ENCODE results near the gene MRPS9.

Gene MRPS9

DNA sequence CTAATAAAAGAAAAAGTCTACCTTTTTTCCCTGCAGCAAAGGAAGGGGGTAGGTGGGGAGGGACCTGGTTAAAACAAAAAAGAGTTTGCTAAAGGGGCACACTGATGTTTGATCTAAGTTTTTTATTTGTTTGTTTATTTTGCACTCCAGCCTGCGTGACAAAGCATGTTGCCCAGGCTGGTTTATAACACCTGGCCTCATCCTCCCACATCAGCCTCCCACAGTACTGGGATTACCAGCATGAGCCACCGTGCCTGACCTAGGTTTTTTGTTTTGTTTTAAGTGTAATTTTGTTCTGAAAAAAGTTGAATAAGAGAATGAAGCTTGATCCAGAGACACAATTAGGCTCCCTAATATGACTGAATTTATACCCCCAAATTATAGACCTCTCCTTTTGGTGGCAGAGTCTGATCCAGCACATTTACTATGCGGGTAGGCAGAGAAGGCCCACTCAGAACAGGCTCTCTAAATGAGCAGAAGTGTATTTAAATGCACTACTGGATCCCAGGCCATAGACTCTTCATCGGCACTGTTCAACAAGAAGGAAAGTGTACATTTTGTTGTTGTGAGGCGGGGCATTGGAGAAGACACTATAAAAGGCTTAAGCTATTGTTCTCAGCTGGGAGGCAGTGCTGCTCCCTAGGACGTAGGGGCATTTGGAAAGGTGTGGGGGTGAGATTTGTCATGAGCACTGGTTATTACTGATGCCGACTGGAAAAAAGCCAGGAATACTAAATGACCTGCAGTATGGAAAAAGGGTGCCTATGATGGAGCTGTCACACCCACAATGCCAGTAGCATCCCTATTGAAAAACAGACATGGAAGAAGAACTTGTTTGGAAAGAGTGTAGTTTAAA, 32.4 kb downstream of the MRPS9 start:
- H3K4me1 Mint-ChIP-seq: peaks cover 32% of the 10 kb centered on the region

DNA sequence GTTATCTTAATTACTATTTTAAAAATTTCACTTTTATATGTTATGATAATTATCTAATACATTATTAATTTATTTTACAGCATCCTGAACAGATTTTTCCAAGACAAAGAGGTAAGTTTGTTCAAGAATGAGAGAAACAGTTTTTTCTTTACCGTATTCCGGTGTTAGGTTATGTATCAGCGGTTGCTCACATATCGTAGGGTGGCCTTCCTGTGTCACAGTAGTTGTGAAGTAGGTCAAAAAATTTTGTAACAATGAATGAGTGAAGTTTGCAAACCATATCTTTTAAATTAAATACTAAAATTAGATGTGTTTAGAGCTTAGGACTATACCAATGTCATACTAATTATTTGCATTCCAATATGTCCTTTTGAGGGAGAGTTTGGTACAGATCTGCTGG, 33.5 kb downstream of the MRPS9 start:
- Mint-ChIP-seq H3K4me3 (no peak overlapping the region), H3K27me3 (no peaks in the 10 kb centered on the region), H3K4me1 (peaks cover 22% of the 10 kb centered on the region), H3K36me3 (peaks cover 19% of the 10 kb centered on the region), H3K27ac (no peak overlapping the region), H3K9me3 (no peaks in the 10 kb centered on the region)

More for the DNA sequence above, 32.4 kb downstream of the MRPS9 start:
- peak overlapping the region; percentile 31 for H3K27ac Mint-ChIP-seq
- no peaks in the 10 kb centered on the region for H3K9me3 Mint-ChIP-seq
- H3K36me3 Mint-ChIP-seq: peaks cover 24% of the 10 kb centered on the region
- H3K27me3 Mint-ChIP-seq: no peaks in the 10 kb centered on the region
- no peak overlapping the region for H3K4me3 Mint-ChIP-seq

DNA sequence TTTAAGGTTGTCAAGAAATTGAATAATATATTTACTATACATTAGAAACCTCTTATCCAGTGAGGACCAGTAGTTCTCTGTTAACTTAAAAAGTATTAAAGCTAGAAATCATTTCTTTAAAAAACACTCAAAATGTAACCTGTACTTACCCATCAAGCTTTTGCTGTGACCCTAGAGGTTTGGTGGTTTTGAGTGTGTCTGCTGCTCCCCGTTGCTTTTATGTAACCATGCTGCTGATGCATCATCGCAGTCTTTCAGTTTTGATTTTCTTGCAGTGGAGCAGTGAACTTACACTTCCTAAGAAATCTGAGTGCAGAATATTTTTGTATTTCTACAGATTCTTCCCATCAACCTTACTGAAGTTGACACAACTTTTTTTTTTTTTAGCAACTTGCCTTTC, 34.2 kb downstream of the MRPS9 start:
- H3K36me3 Mint-ChIP-seq: peaks cover 17% of the 10 kb centered on the region
- no peaks in the 10 kb centered on the region for H3K27me3 Mint-ChIP-seq
- no peak overlapping the region for H3K27ac Mint-ChIP-seq
- H3K4me1 Mint-ChIP-seq: peaks cover 20% of the 10 kb centered on the region
- H3K9me3 Mint-ChIP-seq: no peaks in the 10 kb centered on the region
- no peak overlapping the region for H3K4me3 Mint-ChIP-seq

DNA sequence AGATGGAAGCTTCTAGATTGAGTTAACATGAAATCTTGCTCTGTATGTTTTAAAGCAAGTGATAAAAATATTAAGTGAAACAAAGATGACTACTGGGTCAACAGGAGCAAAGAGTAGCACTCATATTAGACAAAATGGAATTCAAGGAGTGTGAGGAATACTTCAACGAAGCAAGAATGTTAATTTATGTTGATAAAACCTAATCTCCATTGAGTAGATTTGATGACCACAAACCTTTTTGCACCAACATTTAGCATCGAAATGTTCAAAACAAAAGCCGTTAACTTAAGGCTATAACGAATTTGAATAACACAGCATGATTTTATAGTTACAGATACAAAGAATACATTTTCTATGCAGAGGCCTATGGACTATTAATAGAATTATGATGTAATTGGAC, 35.7 kb downstream of the MRPS9 start:
- peaks cover 15% of the 10 kb centered on the region for H3K4me1 Mint-ChIP-seq
- no peaks in the 10 kb centered on the region for H3K27me3 Mint-ChIP-seq
- no peak overlapping the region for H3K4me3 Mint-ChIP-seq
- peaks cover 21% of the 10 kb centered on the region for H3K36me3 Mint-ChIP-seq
- no peak overlapping the region for H3K27ac Mint-ChIP-seq
- no peaks in the 10 kb centered on the region for H3K9me3 Mint-ChIP-seq

DNA sequence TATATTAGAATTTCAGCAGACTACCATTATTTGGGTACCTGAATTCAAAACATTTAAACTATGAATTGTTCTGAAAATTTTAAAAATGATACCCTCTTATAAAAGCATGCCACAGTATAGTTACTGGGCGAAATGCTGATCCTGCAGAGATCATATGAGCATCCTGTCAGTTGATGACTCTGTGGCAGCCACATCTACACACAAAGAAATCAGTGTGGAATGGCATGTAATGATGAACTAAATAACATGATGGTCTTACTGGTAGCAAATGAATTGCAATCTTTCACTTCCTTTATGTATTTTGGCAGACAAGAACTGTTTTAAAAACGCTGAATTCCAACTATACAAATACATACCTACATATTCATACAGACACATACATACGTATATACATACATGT, 38.3 kb downstream of the MRPS9 start:
- H3K4me3 Mint-ChIP-seq: no peak overlapping the region
- H3K27me3 Mint-ChIP-seq: no peaks in the 10 kb centered on the region
- no peak overlapping the region for H3K27ac Mint-ChIP-seq
- peaks cover 4% of the 10 kb centered on the region for H3K4me1 Mint-ChIP-seq
- no peaks in the 10 kb centered on the region for H3K9me3 Mint-ChIP-seq
- peaks cover 26% of the 10 kb centered on the region for H3K36me3 Mint-ChIP-seq

DNA sequence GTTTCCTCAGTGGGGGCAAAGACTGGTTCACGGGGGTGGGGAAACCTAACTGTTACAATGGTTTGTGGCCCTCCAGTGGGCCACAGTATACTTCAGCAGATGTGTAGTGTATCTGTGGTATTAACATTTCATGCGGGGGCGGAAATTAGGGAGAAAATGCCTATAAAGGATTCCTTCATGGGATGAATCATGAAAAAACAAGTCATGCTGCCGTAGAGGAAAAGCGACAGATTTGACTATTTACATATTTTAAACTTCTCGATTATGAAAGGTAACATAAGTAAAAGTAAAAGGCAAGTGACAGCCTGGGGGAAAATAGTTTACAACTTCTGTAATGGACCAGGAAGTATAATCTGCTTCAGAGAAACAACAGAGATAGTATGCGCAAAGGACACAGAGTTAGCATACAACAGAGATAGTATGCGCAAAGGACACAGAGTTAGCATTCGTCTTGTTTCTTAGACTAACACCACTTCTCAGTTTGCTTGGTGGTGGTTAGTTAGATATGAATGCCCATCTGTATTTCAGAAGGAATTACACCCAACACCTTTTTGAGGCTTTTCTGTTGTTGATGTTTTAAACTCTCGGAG, 41.1 kb downstream of the MRPS9 start:
- H3K27ac Mint-ChIP-seq: peak overlapping the region; percentile 41
- H3K27me3 Mint-ChIP-seq: no peaks in the 10 kb centered on the region
- no peak overlapping the region for H3K4me3 Mint-ChIP-seq
- no peaks in the 10 kb centered on the region for H3K4me1 Mint-ChIP-seq
- peaks cover 24% of the 10 kb centered on the region for H3K36me3 Mint-ChIP-seq
- no peaks in the 10 kb centered on the region for H3K9me3 Mint-ChIP-seq

DNA sequence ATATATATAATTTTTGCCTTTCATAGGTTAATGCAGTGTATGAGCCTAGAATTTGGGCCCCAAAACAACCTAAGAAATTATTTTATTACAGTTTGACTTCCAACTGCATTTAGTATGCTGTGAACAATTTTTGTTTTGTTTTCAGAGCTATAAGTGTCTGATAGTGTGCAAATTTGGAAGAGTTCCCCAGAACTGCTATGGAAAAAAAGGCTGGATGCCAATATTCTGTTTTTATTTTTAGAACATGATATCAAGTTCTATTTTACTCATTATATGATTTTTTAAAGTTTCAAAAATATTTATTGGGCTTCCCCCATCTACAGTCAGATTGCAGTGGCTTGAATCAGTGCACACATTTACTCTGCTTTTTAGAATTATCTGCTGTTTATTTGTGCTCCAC, 42.6 kb downstream of the MRPS9 start:
- Mint-ChIP-seq H3K9me3 (no peaks in the 10 kb centered on the region), H3K36me3 (peaks cover 17% of the 10 kb centered on the region), H3K4me3 (no peak overlapping the region), H3K27ac (no peak overlapping the region), H3K4me1 (peaks cover 6% of the 10 kb centered on the region), H3K27me3 (no peaks in the 10 kb centered on the region)

DNA sequence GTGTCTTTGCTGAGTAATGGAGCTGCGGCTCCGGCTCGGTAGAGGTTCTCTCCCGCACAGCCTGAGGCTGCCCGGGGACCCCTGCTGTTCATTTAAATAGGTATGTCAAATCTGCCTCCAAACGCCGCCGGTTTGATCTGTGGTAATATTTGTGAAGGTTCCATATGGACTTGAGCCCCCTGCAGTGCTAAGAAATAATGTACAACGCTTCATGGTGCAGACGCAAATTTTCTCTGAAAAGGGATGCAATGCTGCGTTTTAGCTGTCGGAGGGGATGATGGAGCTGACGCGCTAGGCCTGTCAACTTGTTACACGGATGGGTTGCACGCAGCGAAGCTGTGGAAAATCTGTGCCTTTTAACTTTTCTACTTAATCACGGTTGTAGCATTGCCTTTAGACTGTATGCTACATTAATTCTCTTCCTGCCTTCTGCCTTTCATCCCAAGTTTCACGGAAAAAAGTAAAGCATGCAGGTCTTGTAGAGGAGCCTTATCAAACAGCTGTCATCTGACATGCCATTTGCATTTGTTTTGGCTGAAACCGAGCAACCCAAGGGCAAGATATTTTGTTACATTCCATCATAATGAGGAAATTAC, 43.2 kb downstream of the MRPS9 start:
- H3K4me3 Mint-ChIP-seq: no peak overlapping the region
- H3K9me3 Mint-ChIP-seq: no peaks in the 10 kb centered on the region
- H3K27me3 Mint-ChIP-seq: no peaks in the 10 kb centered on the region
- peaks cover 17% of the 10 kb centered on the region for H3K36me3 Mint-ChIP-seq
- H3K4me1 Mint-ChIP-seq: peaks cover 13% of the 10 kb centered on the region
- no peak overlapping the region for H3K27ac Mint-ChIP-seq

DNA sequence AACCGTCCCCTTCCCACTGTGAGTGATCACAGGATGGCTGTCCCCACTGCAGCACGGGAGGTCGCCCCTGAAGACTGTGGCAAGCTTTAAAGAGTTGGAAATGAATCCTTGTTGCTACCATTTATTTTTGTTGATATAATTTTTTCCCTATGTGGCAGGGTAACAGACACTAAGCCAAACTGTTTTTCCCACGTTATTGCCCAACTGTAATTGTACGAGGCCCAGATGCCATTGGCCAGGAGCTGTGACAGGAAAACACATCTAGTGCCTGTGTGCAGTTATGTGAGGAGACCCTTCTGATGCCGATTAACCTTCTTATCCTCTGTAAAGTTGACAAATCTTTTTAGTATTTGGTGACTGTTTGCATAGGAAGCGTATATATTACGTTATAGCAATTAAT, 44.2 kb downstream of the MRPS9 start:
- Mint-ChIP-seq H3K27ac (no peak overlapping the region), H3K27me3 (no peaks in the 10 kb centered on the region), H3K9me3 (no peaks in the 10 kb centered on the region), H3K36me3 (peaks cover 16% of the 10 kb centered on the region), H3K4me3 (no peak overlapping the region), H3K4me1 (peaks cover 21% of the 10 kb centered on the region)

DNA sequence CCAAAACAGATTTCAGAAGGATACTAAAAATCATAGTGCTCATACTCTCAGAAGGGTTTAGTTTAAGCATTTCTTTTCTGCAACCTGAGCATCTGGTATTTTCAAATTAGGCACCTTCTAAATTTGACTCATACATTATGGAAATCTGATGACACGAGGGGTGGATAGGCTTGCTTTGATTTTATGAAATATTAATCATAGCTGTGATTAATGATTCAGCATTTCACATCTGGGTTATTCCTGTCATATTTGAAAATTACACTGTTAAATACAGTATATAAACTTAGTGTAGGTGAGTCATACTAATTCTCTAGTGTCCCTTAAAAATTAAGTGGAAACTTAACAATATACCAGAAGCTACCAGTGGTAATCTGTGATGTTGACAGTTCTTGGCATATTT, 47.7 kb downstream of the MRPS9 start:
- H3K27me3 Mint-ChIP-seq: no peaks in the 10 kb centered on the region
- H3K4me3 Mint-ChIP-seq: no peak overlapping the region
- no peak overlapping the region for H3K27ac Mint-ChIP-seq
- H3K36me3 Mint-ChIP-seq: peaks cover 8% of the 10 kb centered on the region
- peaks cover 29% of the 10 kb centered on the region for H3K4me1 Mint-ChIP-seq
- H3K9me3 Mint-ChIP-seq: no peaks in the 10 kb centered on the region

DNA sequence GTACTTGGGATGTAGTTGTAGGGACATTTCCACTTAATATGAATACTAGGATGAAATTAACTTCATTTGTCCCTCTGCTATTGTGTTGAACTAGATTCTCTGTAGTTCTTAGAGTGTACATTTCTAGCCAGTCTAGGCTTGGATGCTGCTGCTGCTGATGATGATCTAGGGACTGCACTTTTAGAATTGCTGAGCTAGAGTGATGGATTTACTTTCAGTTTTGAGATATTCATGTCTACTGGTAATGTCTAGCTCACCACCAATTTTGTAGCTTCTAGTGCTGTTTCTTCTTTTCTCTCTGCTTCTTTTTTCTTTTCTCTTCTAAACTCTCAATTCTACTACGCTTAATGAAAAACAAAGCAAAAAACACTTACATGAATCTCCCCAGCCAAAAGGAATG, 49.4 kb downstream of the MRPS9 start:
- Mint-ChIP-seq H3K4me3 (no peak overlapping the region), H3K9me3 (no peaks in the 10 kb centered on the region), H3K27me3 (no peaks in the 10 kb centered on the region), H3K27ac (no peak overlapping the region), H3K36me3 (peaks cover 2% of the 10 kb centered on the region), H3K4me1 (peaks cover 29% of the 10 kb centered on the region)

DNA sequence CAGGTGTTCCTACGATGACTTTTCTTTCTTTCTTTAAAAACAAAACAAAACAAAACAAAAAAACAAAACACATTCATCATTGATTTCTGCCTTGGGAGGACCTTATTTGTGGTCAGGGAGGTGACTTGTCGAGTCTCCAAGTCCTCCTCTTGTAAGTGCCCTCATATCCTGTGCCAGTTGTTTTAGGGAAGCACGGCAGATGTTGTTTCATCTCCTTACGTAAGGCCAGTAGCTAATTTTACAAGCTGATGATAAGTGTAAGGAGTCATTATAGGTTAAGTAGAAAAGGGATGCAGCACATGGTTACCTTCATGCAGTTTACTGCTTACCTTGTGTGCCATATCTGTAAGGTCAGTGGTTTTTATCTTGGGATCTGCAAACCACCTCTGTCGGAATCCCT, 52.2 kb downstream of the MRPS9 start:
- peaks cover 5% of the 10 kb centered on the region for H3K36me3 Mint-ChIP-seq
- no peak overlapping the region for H3K4me3 Mint-ChIP-seq
- no peaks in the 10 kb centered on the region for H3K9me3 Mint-ChIP-seq
- H3K27me3 Mint-ChIP-seq: no peaks in the 10 kb centered on the region
- peaks cover 26% of the 10 kb centered on the region for H3K4me1 Mint-ChIP-seq
- no peak overlapping the region for H3K27ac Mint-ChIP-seq

DNA sequence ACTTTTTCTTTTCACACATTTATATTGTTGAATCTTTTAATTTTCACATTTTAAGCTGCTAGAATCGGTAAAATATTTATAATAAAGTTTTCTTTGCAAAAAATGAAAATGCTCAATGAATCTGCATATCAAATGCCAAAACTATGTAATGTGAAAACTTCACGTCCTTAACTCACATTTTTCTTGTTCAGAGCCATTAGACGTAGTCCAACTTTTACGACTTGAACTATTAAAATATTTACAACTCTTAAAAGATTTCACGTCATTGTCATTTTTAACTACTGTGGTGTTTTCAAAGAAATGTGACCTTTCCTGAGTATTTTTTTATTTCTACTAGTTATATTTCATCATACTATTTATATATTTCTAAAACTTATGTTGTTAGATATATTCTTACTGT, 54.9 kb downstream of the MRPS9 start:
- H3K4me3 Mint-ChIP-seq: no peak overlapping the region

DNA sequence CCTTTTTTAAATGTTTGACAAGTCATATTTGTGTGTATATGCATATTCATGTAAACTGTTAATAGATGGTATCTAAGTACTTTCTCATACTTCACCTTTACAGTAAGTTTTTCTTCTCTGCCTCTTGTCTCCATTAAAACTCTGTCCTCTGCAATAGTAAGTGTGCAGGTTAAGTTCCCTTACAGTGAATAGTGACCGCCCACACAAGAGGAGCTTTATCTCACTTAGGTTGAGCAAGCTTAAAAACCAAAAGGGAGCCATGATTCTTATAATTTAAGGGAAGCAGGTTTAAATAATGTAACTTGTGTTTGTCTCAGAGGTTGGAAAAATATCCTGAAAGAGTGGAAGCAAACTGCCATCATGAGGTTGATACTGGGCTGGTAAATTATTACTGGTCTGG, 61.3 kb downstream of the MRPS9 start:
- H3K27me3 Mint-ChIP-seq: no peaks in the 10 kb centered on the region
- H3K4me1 Mint-ChIP-seq: no peaks in the 10 kb centered on the region
- no peak overlapping the region for H3K27ac Mint-ChIP-seq
- H3K9me3 Mint-ChIP-seq: no peaks in the 10 kb centered on the region
- peaks cover 27% of the 10 kb centered on the region for H3K36me3 Mint-ChIP-seq
- no peak overlapping the region for H3K4me3 Mint-ChIP-seq

More for the DNA sequence above, 54.9 kb downstream of the MRPS9 start:
- H3K36me3 Mint-ChIP-seq: peaks cover 10% of the 10 kb centered on the region
- H3K27ac Mint-ChIP-seq: no peak overlapping the region
- peaks cover under 1% of the 10 kb centered on the region for H3K4me1 Mint-ChIP-seq
- H3K9me3 Mint-ChIP-seq: no peaks in the 10 kb centered on the region
- no peaks in the 10 kb centered on the region for H3K27me3 Mint-ChIP-seq

DNA sequence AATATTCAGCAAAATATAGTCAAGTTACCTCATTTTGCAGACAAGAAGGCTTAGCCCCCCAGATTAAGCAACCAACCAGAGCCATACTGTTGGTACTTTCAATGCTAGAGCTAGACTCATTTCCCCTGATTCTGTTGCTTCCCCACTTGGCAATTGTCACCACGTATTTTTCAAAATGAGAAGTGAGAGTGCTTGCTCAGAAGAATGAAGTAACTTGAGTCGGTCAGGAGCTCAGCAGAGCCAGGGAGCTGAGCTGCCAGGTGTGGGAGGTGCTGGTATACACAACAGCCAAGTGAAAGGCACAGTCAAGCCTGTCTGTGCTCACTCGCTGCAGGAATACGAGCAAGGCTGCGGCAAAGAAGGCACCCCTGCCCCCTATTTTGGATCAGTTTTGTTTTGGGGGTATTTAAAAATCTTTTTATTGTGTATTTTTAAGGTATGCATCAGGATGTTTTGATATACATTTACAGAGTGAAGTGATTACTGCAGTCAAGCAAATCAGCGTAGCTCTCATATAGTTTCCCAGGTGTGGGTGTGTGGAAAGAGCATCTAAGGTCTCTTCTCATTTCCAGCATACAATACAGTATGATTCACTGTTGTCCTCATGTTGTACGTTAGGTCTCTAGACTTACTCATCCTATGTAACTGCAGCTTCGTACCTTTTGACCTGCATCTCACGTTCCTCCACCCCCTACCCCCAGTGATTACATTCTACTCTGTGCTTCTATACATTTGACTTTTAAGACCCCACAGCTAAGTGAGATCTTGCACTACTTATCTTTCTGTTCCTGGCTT, 62.4 kb downstream of the MRPS9 start:
- peaks cover 26% of the 10 kb centered on the region for H3K36me3 Mint-ChIP-seq
- H3K4me1 Mint-ChIP-seq: no peaks in the 10 kb centered on the region
- no peaks in the 10 kb centered on the region for H3K9me3 Mint-ChIP-seq
- no peaks in the 10 kb centered on the region for H3K27me3 Mint-ChIP-seq
- H3K27ac Mint-ChIP-seq: no peak overlapping the region
- H3K4me3 Mint-ChIP-seq: no peak overlapping the region
